HG02763 (cell line): ENCODE measurements around the gene TNFAIP3.
"Not testable (repeated sequence)": the region's sequence is repeated elsewhere in the genome, so short reads cannot be mapped to it uniquely, and the experiment has no call there.

ENCODE experiments used
- ATAC-seq: cut with Tn5 transposase; IDR thresholded peaks from one replicate; pipeline ENCODE4 v1.9.1; 2021; ENCODE audit warnings: mild to moderate bottlenecking, moderate library complexity; ENCODE audit not compliant: unreplicated experiment

The TNFAIP3 gene

DNA sequence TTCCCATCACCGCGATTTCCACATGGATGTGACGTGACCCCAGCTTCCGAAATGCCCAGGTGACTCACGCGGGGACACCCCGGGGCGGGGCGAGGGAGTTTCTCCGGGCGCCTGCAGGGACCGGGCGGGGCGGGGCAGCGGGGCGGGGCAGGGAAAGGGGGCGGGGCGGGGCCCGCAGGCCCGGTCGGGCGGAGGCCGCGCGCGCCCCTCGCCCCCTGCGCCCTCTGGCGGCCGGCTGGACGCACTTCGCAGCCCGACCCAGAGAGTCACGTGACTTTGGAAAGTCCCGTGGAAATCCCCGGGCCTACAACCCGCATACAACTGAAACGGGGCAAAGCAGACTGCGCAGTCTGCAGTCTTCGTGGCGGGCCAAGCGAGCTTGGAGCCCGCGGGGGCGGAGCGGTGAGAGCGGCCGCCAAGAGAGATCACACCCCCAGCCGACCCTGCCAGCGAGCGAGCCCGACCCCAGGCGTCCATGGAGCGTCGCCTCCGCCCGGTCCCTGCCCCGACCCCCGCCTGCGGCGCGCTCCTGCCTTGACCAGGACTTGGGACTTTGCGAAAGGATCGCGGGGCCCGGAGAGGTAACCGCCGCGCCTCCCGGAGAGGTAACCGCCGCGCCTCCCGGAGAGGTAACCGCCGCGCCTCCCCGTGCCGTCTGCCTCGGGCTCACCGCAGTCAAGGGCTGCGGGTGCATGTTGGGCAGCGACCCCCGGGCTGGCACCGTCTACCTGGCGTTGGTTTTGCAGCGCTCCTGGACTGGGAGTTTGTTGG, at the start of gene TNFAIP3:
TNFAIP3 (plus strand) TSS at position 346 of the 771 bp plus-strand sequence. CDS start 3,969 bp downstream, outside the sequence.
- peak; percentile 73 for ATAC-seq

DNA sequence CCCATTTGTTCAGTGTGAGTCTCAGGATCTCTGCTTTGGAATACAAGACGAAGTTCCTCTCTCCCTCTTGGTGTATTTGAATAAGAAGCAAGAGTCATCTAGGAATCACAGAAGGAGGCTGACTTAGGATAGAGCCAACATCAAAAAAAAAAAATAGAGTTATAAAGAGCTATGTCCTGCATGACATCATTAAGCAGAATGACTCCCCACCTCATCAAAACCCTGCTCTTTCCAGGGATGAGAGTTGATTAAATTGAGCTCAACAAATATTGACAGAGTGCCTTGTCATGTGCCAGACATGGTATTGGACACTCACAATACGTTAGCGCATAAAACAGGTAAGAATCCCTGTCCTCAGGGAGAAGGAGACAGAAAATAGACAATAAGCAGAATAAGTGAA, 48.6 kb upstream of the TNFAIP3 start:
- no peak for ATAC-seq

DNA sequence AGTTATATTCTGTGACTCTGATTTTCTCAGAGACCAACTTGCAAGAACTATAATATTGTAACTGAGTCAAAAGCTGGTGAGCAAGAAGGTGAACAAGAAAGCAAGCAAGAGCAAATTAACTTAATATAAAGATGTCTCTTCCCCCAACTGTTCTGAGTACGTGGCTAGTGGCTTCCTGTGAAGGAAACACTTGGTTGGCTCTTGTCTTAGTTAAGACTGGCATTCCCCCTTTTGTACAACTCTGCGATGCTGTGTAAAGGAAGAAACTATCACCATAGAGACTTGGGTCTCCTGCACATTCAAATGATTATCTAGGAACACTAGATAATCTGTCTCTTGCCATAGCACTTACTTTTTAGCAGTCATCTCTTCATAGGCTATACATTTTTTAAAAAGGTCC, 47.3 kb upstream of the TNFAIP3 start:
- ATAC-seq, result no peak

DNA sequence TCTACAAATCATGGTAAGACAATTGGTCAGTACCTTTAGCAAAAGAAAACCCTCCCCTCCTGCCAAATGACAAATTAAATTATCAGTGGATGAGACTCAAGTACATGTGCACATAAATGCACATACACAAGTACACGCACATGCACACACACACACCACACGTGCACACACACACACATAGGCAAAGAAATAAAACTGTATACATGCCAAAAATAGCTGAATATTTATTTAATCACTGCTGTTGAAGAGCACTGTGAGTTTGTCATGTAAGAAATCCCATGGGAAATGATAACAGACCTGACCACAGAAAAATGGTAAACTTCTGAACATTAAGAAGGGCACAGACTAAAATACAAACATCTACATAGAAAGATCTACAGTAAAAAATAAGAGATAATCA, 46.6 kb upstream of the TNFAIP3 start:
- no peak for ATAC-seq

DNA sequence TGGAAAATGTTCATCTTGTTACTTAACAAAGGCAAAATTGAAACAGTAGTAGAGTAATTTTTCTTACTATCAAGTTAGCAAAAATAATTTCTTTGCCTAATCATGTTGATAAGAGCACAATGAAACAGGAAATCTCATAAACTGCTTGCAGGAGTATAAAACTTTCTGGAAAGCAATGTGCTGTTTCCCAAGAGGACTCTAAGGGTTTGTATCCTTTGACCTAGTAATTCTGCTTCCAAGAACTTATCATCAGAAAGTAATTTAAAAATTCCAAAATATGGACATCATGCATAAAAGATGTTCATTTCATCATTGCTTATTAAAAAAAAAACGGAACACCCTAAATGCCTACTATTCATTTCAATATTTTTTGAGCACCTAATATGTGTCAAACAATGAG, 46.1 kb upstream of the TNFAIP3 start:
- no peak for ATAC-seq

DNA sequence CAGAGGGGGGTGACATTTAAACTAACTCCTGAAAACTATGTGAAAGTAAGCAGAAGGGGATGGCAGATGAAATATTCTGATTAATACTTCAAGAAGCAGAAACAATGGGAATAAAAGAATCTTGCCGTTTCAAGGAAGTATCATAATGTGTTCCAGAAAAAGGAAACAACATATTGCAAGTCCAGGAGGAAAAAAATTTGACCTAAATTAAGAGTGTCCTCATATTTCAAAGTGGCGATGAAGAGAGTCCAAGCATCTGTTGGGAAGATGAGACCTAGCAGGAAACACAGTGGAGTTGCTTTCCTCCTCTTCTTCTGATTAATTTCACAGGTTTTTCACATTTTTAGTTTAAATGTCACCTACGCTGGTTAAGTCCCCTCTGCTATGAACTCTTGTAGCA, 45.6 kb upstream of the TNFAIP3 start:
- no peak for ATAC-seq

DNA sequence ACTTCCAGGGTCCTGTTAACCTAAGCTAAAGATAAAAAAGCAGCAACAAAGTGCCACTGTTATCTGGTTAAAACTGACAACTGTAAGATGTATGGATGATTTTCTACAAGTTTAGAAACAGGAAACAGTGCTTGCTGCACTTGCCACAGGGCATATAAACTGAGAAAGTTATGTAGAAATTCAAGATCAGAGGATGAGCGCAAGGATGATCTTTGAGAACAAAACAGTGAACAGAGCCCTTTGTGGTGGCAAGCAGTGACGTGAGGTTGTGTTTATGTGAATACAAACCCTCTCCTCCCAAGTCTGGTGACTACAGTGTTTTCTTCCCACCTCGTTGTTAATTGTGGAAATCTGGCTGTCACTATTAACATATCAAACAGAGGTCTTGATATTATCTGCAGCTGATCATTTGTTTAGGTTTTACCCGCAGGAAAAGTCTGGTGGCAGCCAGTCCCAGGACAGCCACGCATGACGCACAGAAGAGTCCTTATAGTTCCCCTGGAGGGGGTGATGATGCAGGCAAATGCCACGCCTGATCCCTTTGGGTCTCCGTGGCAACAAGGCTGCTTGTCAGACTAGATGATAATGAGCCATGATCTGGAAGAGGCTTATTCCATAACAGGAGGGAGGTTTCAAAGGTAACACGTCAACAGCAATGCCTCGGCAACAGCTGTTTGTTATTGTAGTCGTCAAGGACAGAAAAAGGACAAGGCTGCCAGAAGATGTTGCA, 43.1 kb upstream of the TNFAIP3 start:
- ATAC-seq, result no peak

GRCh38 chr6:137824556-137824879, 42.5 kb upstream of the TNFAIP3 start:
- no peak for ATAC-seq

DNA sequence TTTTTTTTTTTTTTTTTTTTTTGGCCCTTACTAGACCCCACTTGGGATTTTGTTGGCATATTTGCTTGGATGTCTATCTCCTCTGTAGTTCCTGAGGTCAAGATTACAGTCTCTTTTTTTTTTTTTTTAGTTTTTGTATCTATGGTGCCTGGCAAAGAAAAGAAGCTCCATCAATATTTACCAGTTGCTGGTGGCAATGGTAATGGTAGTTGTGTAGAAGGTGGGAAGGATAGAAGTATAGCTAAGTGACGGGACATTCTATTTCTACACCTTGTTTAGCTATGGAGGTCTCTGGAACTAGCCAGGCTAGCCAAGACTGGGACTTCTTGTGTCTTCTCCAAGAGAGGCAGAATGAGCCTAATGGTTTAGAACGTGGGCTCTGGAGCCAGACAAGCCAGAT, 42.2 kb upstream of the TNFAIP3 start:
- no peak for ATAC-seq

DNA sequence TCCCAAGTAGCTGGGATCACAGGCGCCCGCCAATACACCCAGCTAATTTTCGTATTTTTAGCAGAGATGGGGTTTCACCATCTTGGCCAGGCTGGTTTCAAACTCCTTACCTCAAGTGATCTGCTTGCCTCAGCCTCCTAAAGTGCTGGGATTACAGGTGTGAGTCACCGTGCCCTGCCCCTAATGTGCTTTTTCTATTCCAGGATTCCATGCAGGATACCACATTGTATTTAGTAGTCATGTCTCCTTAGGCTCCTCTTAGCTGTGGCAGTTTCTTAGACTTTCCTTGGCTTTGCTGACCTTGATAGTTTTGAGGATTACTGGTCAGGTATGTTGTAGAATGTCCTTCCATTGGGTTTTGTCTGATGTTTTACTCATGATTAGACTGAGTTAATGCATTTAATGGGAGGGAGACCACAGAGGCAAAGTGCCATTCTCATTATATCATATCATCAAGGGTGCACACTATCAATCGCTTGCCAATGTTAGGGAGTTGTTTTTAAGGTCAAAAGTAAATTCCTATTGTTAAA, 39.6 kb upstream of the TNFAIP3 start:
- ATAC-seq, result no peak

DNA sequence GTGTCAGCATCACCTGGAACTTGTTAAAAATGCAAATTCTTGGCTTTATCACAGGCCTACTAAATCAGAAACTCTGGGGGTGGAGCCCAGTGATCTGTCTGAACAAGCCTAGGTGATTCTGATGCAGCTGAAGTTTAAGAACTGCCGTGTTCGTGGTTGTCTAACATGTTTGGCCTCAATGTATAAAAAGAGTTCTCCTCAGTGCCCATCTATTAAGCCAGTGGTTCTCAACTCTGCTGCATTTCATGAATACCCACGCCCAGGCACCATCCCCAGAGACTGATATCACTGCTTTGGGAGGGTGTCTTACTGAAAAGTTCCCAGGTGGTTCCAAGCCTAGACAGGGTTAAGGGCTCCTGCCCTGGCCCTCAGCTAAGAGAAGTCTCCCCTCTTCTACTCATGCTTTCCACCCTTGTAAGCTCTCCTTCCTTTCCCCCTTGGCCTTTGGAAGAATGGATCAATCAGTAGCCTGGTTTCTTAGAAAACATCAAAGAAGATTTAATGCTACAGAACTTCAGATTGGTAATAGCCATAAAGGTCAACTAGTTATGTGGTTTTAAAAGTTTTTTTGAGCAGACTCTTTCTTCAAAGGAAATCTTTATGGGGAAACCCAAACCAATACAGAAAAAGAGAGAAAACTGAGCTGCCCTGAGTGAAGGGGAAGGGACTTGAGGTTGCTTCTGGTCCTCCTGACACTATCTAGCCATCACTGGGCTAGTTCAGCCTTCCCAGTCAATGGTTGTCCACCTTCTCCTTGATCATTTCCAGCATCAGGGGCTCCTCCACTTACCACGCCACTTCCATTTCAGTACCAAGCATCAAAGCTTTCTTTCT, 38.9 kb upstream of the TNFAIP3 start:
- peak; percentile 59 for ATAC-seq

DNA sequence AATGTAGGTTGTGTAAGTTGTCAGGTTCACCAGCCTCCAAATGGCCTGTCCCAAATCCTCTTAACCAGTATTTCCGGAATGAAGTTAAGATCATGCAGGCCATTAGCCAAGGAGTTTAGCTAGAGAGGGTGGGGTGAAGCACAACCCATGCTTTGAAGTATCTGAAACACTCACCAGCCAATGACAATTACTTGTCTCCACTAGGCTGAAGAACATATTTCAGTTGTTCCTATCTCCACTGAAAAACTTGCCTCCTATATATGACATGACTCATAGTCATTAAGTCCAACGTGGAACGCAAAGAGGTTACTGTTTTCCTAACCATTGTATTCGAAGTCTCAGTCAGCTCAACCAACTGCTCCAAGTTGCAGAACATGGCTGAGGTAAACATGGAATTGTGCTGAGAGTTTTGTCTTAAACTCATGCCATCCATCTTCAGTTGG, 37.4 kb upstream of the TNFAIP3 start:
- no peak for ATAC-seq

DNA sequence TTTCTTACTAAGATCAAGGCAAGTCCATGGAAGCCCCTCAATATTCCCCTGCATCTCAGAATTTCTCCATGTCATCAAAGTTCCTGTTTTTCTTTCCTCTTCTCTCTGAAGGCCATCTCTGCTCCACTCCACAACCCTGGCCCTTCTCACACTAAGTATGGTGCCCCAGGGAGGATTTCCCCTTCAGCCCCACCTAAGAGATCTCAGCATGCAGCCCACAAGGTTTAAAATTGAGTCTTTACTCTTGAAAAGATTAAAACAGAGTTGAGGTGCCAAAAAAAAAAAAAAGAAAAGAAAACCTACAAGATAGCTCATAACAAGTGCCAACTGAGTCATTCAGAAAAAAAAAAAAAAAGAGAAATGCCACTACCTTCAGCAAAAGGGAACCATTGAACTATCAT, 36.5 kb upstream of the TNFAIP3 start:
- ATAC-seq, result no peak

DNA sequence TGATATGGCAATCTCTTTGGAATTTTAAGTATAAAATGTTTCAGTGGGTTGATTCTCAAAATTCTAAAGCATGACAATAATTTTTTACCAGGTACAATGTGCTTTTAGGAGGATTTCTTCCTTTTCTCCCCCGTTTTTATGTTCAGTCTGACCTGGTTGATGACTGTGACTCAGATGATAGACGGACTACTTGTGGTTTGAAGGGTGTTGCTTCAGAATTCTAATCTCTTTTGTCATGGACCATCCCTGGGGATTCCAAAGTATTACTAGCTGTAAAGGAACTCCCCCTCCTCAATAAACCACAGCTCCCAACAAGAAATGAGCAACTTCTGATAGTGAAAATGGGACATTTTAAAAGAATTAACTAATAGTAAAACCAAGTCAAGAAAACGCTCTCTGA, 34.9 kb upstream of the TNFAIP3 start:
- ATAC-seq, result no peak

- no peak for ATAC-seq
Observed at GRCh38 chr6:137834508-137834907, 32.6 kb upstream of the TNFAIP3 start.

DNA sequence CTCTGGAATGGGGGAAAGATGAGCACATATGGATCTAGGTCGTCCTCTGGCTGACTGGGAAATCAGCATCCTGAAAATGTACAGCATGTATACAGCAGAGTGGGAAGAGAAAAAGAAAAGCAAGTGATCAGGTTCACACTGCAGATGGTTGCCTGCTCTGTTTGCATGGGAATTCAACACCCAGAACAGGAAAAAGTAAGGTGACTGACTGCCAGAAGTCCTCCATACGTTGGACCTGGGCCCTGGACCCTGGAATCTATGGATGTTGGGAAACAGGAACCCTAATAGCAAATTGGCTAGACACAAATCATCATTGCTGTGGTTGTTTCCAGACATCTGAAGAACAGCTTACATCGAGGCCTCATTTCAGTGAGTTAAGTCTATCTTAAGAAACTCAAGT, 30.3 kb upstream of the TNFAIP3 start:
- ATAC-seq, result no peak

GRCh38 chr6:137838090-137838489, 29.0 kb upstream of the TNFAIP3 start:
- not testable (repeated sequence) for ATAC-seq

DNA sequence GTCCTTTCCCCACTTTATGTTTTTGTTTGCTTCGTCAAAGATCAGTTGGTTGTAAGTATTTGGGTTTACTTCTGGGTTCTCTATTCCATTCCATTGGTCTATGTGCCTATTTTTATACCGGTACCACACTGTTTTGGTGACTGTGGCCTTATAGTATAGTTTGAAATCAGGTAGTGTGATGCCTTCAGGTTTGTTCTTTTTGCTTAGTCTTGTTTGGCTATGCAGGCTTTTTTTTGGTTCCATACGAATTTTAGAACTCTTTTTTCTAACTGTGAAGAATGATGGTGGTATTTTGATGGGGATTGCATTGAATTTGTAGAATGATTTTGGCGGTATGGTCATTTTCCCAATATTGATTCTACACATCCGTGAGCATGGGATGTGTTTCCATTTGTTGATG, 28.5 kb upstream of the TNFAIP3 start:
- not testable (repeated sequence) for ATAC-seq

DNA sequence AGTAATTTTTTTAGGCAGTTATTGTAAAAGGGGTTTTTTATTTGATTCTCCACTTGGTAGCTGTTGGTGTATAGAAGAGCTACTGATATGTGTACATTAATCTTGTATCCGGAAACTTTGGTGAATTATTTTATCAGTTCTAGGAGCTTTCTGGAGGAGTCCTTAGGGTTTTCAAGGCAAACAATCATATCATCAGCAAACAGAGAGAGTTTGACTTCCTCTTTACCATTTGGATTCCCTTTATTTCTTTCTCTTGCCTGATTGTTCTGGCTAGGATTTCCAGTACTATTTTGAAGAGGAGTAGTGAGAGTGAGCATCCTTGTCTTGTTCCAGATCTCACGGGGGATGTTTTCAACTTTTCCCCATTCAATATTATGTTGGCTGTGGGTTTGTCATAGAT, 28.0 kb upstream of the TNFAIP3 start:
- no peak for ATAC-seq

DNA sequence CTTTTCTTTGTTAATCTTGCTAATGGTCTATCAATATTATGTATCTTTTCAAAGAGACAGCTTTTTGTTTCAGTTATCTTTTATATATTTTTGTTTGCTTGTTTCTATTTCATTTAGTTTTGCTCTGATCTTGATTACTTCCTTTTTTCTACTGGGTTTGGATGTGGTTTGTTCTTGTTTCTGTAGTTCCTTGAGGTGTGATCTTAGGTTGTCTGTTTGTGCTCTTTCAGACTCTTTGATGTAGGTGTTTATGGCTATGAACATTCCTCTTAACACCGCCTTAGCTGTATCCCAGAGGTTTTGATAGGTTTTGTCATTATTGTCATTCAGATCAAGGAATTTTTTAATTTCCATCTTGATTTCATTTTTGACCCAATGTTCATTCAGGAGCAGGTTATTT, 26.8 kb upstream of the TNFAIP3 start:
- no peak for ATAC-seq

- ATAC-seq, result no peak
Observed at GRCh38 chr6:137843211-137843610, 23.8 kb upstream of the TNFAIP3 start.
